ENCODE measurements around the gene NXNL2. TPM values are rescaled to one million over a fixed set of nuclear protein-coding genes. Genes with fewer than 3 reads are reported as not detected.

NXNL2 gene
- total and polyA plus RNA-seq, 10 of the 15 experiments (the other 5 are each of a cell fraction or from before 2014, with no cell fraction given): not detected

- 52% methylated on average over 6 of the region's 6 CpGs for WGBS (ENCODE audit: insufficient coverage, insufficient replicate concordance, low lambda C conversion rate, missing lambda C conversion rate)
- no peak overlapping the region for H3K4me2 ChIP-seq (ENCODE audit: control insufficient read depth, insufficient read depth)
- ChIA-PET RAD21 (ENCODE audit: unreplicated experiment) (no interaction called here), POLR2A (interaction anchor here (0.5 to 1.9 kb wide), 2 partner anchors 49 to 52 kb away, joined by 3 to 6 read pairs; no protein-coding TSS in a partner anchor), SMC1A (ENCODE audit: uncharacterized antibody, unreplicated experiment) (no interaction called here), CTCF (interaction anchor here (1.3 kb wide), 1 partner anchor 39 kb away, joined by 3 read pairs; no protein-coding TSS in a partner anchor)
- peaks cover 0 to 2% of the 10 kb centered on the region in 2 experiments; a peak in 3 of 4 replicates for H3K27me3 ChIP-seq (replicated peaks in 1 of 2; ENCODE audit: control insufficient read depth in 2 of 2, insufficient read depth in 2 of 2, low read length in 1 of 2)
- H3K9ac ChIP-seq (ENCODE audit: control insufficient read depth, insufficient read depth, low read length): no peak overlapping the region
- H3K79me2 ChIP-seq (ENCODE audit: control insufficient read depth, insufficient read depth, low read length): no peaks in the 10 kb centered on the region
- no peak overlapping the region for H3K4me3 ChIP-seq
- DNase-seq (ENCODE audit: low read depth, low spot score): no peak
- no peak for ATAC-seq
- no peaks in the 10 kb centered on the region for H4K20me1 ChIP-seq (ENCODE audit: control insufficient read depth, insufficient read depth)
- no peak overlapping the region for H3K27ac ChIP-seq (ENCODE audit: control insufficient read depth, insufficient read depth)
- no peaks in the 10 kb centered on the region for H3K9me3 ChIP-seq (replicated peaks; ENCODE audit: control insufficient read depth, insufficient read depth, low read length)
- TF ChIP-seq NFIC (IDR thresholded peaks at IDR 0.05; ENCODE audit: low read depth, low read length) (no peak), KAT2A (conservative IDR thresholded peaks at IDR 0.05; ENCODE audit: control insufficient read depth, low read depth, low read length) (no peak), ASH2L (IDR thresholded peaks at IDR 0.05; ENCODE audit: borderline replicate concordance, low read depth) (no peak), TAF1 (IDR thresholded peaks at IDR 0.05; ENCODE audit: borderline replicate concordance, low read depth, low read length) (no peak), CBX3 (IDR thresholded peaks at IDR 0.05; ENCODE audit: borderline replicate concordance, low read depth) (no peak), ZBTB4 (CRISPR knock-in tag; IDR thresholded peaks at IDR 0.05) (no peak), SUZ12 (IDR thresholded peaks at IDR 0.05; ENCODE audit: unreplicated experiment) (no peak), MLLT1 (IDR thresholded peaks at IDR 0.05) (no peak), TBL1XR1 (IDR thresholded peaks at IDR 0.05; ENCODE audit: low read depth, low read length) (no peak), CHD1 (IDR thresholded peaks at IDR 0.05; ENCODE audit: low read depth, low read length) (no peak), HDGF (IDR thresholded peaks at IDR 0.05) (no peak)
- in situ Hi-C loops (cut with MboI) (no loop called here), intact Hi-C loops (cut with micrococcal nuclease; ENCODE audit: unreplicated experiment) (no loop called here)
- H3K36me3 ChIP-seq (ENCODE audit: control insufficient read depth in 2 of 2, insufficient read depth in 2 of 2, low read length in 1 of 2): no peaks in the 10 kb centered on the region
- H2AFZ ChIP-seq (ENCODE audit: control insufficient read depth, low read depth, low read length): no peak overlapping the region
- BruUV-seq (replicated peaks): no TSS peak
- H3K4me1 ChIP-seq (ENCODE audit: control insufficient read depth, insufficient read depth, low read length): no peaks in the 10 kb centered on the region
- FAIRE-seq: no peak
These were observed 4.3 kb downstream of the NXNL2 start for GRCh38 chr9:88539246-88539645.
